Uterus (tissue), 2 donors: Measurements from ENCODE around the gene ULK3.

Source experiments
- POLR2A ChIP-seq, 2 donors: fragments of 450-650 bp; IDR thresholded peaks; one replicate each; pipeline ENCODE4 v1.6.1; 2016; ENCODE audit warnings: antibody characterized with exemption in 2 of 2, mild to moderate bottlenecking in 1 of 2, moderate library complexity in 1 of 2
- TF ChIP-seq, protein P1 (sequence below), 4 experiments: fragments of 200-600 bp in 2 of 4; fragments of 450-650 bp in 2 of 4; sonication (generic) in 2 of 4; IDR thresholded peaks; one replicate each; pipeline ENCODE4 v1.5.1; 2016 to 2019; ENCODE audit warnings: antibody characterized with exemption in 4 of 4, mild to moderate bottlenecking in 2 of 4, moderate library complexity in 1 of 4

DNA sequence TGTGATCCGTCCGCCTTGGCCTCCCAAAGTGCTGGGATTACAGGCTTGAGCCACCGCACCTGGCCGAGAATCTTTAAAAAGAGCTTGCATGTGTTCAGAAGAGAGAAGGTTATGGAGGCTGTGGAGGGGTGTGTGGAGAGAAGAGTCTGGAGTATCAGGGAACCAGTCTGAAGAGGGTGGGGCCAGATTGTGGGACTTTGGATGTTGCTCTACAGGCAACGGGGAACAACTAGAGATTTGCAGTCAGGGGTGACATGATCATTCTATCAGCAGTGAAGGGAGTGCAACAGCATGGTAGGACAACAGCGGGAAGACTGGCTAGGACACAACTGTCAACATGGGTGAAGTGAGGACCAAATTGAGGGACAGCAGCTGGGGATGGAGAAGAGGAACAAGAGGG is 21.3 kb upstream of the ULK3 start:
- TF ChIP-seq POLR2A (IDR thresholded peaks at IDR 0.05), result no peak
- TF ChIP-seq, protein P1, sequence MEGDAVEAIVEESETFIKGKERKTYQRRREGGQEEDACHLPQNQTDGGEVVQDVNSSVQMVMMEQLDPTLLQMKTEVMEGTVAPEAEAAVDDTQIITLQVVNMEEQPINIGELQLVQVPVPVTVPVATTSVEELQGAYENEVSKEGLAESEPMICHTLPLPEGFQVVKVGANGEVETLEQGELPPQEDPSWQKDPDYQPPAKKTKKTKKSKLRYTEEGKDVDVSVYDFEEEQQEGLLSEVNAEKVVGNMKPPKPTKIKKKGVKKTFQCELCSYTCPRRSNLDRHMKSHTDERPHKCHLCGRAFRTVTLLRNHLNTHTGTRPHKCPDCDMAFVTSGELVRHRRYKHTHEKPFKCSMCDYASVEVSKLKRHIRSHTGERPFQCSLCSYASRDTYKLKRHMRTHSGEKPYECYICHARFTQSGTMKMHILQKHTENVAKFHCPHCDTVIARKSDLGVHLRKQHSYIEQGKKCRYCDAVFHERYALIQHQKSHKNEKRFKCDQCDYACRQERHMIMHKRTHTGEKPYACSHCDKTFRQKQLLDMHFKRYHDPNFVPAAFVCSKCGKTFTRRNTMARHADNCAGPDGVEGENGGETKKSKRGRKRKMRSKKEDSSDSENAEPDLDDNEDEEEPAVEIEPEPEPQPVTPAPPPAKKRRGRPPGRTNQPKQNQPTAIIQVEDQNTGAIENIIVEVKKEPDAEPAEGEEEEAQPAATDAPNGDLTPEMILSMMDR (IDR thresholded peaks at IDR 0.05), result no peak
